AG04449 (cell line): ENCODE data around the gene EGFLAM.

ENCODE experiments used
- CTCF ChIA-PET: fragments of 350-600 bp; formaldehyde crosslinking; extraction: SDS; loops from one replicate; lab custom pipeline; 2021; ENCODE audit warnings: antibody characterized with exemption; lab: Yijun Ruan, JAX
- POLR2A ChIA-PET: fragments of 400-600, 350-600 bp; formaldehyde crosslinking; extraction: SDS; loops from one replicate; lab custom pipeline; 2020; ENCODE audit warnings: antibody characterized with exemption, inconsistent platforms; lab: Yijun Ruan, JAX
- DNase-seq: peaks from one replicate; pipeline ENCODE4 v3.0.0-alpha.2; 2010; ENCODE audit warnings: low read depth, low spot score
- H3K4me3 ChIP-seq: 2 replicates; pipeline ENCODE4 v1.5.1; 2011; ENCODE audit warnings: low read depth, mild to moderate bottlenecking, control low read depth, low read length
- CTCF ChIP-seq: IDR thresholded peaks from one replicate; pipeline ENCODE4 v1.5.1; 2011; ENCODE audit warnings: mild to moderate bottlenecking, moderate library complexity, low read length, control low read depth, inconsistent platforms; ENCODE audit not compliant: insufficient read depth; ENCODE audit errors: missing control alignments

Gene EGFLAM

GRCh38 chr5:38369692-38370091 lies 111.3 kb downstream of the EGFLAM start:
- no peak for DNase-seq
- CTCF ChIA-PET = interaction anchor here (2.2 kb wide), 1 partner anchor 13 kb away, joined by 12 read pairs; no protein-coding TSS in a partner anchor
- H3K4me3 ChIP-seq = no peak overlapping the region
- no peak for TF ChIP-seq CTCF
- POLR2A ChIA-PET = no interaction called here

- POLR2A ChIA-PET = no interaction called here
- no peak for TF ChIP-seq CTCF
- CTCF ChIA-PET = interaction anchor here (1.4 kb wide), 1 partner anchor 12 kb away, joined by 9 read pairs; no protein-coding TSS in a partner anchor
- H3K4me3 ChIP-seq = no peak overlapping the region
- DNase-seq = no peak
Measured at GRCh38 chr5:38370358-38371100, 112.2 kb downstream of the EGFLAM start.

GRCh38 chr5:38371596-38371995 lies 113.2 kb downstream of the EGFLAM start:
- no peak overlapping the region for H3K4me3 ChIP-seq
- ChIA-PET POLR2A (no interaction called here), CTCF (interaction anchor here (0.6 to 1.4 kb wide), 3 partner anchors 11 to 163 kb away, joined by 3 to 9 read pairs (median 5); no protein-coding TSS in a partner anchor)
- TF ChIP-seq CTCF = no peak
- DNase-seq = no peak

- peak; percentile 7 for DNase-seq
- no peak for TF ChIP-seq CTCF
- no peak overlapping the region for H3K4me3 ChIP-seq
- POLR2A ChIA-PET = no interaction called here
- CTCF ChIA-PET = no interaction called here
Measured at GRCh38 chr5:38373743-38374142, 115.4 kb downstream of the EGFLAM start.

- ChIA-PET CTCF (no interaction called here), POLR2A (no interaction called here)
- no peak overlapping the region for H3K4me3 ChIP-seq
- no peak for DNase-seq
- no peak for TF ChIP-seq CTCF
Measured at GRCh38 chr5:38375423-38375822, 117.1 kb downstream of the EGFLAM start.

GRCh38 chr5:38376404-38376803 lies 118.0 kb downstream of the EGFLAM start:
- H3K4me3 ChIP-seq = no peak overlapping the region
- ChIA-PET CTCF (interaction anchor here (0.7 to 1.0 kb wide), 2 partner anchors 12 to 434 kb away, joined by 3 read pairs; no protein-coding TSS in a partner anchor), POLR2A (no interaction called here)
- no peak for TF ChIP-seq CTCF
- DNase-seq = no peak
